ENCODE measurements around the gene SH3PXD2A. TPM values are rescaled to one million over a fixed set of nuclear protein-coding genes. Genes with fewer than 3 reads are reported as not detected.
A peak's percentile ranks its signal among the peaks of the same experiment; 100 is the strongest.

SH3PXD2A gene
- polyA plus RNA-seq, 1 donor, result 32.0 TPM

DNA sequence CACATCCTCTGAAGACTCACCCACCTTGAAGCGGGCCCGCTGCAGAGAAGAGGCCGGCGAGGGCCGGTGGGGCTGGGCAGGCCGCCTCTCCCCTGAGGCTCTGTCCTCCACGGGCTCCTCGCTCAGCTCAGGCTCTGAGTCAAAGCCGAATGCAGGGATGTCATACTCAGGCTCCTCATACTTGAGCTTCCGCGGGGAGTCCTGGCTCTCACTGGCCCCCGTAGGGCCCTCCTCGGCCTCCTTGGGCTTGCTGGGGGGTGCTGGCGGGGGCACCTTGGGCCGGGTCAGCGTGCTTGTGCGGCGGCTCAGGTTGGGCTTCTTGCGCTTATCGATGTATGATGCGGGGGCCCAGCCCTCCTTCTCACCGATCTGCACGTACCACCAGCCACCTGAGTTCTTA lies 252.0 kb downstream of the SH3PXD2A start:
- no peak for DNase-seq

DNA sequence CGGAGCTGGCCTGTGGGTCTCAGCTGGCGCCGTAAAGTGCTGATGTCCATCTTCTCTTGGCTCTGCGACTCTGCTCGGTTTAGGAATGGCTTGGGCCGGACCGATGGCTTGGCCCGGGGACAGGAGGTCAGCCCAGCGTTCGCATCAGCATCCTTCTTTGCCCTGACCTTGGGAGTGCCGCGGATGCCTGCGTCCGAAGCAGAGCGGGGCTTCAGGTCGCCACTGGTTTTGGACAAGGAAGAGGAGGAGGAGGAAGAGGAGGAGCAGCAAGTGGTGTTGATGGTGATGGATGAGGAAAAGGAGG lies 252.6 kb downstream of the SH3PXD2A start:
- DNase-seq, result no peak

DNA sequence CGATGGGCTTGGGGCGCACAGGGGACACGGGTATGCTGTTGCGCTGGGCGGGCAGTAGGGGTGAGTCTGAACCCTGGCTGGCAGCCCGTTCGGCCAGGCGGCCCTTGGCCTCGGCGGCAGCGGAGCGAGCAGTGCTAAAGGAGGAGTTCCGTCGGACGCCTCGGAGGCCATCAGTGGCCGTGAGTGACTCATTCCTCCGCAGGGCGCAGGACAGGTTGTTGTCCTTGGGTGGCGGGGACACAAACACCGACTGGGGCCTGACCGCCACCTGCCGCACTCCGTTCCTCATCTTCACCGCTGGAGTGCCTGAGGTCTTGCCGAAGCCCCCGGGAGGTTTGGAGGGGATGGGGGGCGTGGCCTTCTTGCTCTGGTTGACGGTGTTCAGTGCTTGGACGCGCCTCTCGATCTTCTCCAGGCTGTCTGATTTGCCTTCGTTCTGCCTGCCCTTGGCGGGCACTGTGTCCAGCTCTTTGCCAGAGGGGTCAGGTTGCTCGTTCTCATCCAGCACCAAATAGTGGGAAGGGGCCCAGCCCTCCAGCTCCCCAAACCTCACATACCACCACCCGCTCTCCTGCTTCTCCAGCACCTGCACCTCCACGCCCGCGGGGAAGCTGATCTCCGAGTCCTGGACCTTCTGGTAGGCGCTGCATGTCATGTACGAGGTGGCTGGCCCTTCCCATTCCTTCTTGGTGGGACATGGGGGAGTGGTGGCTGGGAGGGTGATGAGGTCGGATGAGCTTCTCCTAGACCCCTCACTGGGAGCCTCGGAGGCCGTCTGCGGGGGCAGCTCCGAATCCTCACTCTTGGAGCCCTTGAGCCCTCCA lies 253.1 kb downstream of the SH3PXD2A start:
- DNase-seq, result no peak

DNA sequence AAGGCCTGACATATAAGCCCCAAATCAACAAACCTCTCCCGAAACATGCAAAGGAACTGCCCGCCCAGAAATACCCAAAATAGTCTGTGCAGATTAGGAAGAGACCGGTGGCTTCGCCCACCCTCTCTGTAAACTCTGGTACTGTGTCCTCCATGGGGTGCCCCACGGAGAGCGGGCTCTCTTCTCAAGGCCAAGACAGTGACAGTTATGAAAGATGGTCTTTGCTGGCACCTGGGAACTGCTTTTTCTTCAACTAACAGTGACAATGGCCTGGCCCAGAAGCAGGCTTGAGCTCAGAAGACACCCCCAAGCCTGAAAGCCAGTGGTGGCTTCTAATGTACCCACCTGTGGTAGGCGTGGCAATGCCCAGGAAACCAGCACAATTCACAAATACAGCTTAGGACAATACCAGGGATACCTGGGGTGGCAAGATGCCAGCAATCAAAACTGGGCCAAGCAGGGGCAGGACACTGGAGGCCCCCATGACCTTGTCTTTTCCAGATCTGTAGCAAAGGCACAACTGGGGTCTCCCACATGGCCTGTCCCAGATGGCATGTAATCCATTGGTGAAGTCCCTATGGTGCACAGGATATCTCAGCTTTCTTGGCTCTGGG lies 254.3 kb downstream of the SH3PXD2A start:
- no peak for DNase-seq

DNA sequence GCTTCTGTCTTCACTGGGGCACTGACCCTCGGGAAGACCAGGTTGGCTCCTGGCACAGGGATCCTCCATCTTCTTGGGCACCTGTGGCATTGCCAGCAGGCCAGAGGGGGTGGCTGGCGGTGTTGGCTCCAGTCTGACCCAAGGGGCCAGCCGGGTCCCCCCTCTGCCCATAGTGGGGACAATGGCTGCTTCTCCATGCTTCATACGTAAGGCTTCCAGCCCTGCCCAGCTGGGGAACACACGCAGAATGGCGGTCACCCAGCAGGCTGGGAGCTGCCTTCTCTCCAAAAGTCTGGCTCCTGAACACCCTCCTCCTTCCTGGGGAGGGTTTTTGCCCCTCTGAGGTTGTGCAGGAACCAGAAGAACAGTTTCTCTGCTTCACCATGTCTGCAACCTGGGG lies 255.1 kb downstream of the SH3PXD2A start:
- no peak for DNase-seq

DNA sequence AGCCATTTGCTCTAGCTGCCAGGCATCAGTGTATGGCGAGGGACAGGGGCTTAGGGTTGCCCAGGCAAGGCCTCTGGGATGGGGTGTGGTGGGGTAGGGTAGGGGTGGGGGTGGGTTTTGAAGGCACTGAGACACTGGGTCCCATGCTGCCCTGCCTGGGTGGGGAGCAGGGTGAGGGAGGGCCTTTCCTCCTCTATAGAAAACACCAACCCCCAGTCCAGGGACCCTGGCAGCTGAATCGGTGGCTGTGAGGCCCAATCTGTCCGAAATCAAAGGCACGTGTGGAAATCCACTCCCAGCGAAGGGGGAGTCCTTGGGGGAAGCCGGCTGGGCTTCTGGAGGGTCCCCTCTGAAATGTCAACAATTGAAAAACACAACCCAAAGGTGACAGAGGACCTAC lies 255.5 kb downstream of the SH3PXD2A start:
- DNase-seq, result no peak

DNA sequence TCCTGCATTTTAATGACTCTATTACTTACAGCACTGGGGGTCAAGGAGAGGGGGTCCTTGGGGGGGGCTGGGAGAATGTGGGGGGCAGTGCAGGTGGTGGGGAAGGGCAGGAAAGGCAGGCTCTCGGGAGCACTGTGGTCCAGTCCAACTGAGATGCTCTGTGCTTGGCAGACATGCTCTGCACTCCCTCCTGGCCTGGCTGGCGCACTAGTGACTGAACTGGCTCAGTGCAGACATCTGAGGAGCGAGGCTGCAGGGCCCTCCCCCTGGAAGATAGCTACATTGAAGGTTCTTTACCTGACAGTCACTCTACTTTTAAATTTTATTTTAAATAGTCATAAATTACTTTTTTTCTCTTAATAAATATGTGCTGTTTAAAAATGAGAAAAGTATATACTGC lies 256.2 kb downstream of the SH3PXD2A start:
- no peak for DNase-seq

DNA sequence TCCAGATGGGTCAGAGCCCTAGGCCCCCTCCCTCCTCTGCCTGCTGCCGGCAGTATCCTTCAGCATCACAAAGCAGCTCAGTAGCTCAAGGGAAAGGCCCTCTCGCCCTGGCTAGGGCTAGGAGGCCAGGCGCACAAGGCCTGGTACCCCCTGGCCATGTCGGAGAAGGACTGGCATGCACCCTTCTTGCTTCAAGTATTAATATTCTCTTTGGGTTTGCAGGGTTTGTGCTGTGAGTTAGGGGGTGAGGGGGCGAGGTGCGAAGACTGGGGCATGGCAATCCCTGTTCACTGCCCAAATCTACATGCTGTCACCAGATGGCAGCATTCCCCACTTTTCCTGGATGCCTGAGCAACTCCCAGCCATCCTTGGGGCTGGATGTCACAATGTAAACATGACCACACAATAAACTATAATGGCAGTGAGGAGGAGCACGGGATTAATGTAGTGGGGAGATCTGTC lies 256.7 kb downstream of the SH3PXD2A start:
- peak; percentile 87 for DNase-seq

DNA sequence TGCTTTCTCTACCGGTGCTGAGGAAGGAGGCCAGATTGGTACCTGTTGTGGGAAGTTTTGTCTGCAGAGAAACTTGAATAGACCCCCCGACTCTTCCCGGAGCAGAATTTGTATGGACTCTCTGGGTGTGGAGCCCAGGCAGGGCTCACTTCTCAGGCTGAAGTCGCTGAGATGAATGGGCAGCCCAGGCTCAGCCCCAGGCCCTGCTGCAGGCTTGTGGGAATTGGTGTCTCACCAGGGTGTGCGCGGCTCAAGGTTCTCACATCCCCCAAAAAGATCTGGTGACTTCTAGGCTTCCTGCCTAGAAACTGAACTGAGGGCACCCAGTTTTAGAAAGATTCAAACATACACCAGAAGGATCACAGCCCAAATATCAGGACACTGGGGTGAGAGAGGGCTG lies 258.4 kb downstream of the SH3PXD2A start:
- DNase-seq, result no peak

DNA sequence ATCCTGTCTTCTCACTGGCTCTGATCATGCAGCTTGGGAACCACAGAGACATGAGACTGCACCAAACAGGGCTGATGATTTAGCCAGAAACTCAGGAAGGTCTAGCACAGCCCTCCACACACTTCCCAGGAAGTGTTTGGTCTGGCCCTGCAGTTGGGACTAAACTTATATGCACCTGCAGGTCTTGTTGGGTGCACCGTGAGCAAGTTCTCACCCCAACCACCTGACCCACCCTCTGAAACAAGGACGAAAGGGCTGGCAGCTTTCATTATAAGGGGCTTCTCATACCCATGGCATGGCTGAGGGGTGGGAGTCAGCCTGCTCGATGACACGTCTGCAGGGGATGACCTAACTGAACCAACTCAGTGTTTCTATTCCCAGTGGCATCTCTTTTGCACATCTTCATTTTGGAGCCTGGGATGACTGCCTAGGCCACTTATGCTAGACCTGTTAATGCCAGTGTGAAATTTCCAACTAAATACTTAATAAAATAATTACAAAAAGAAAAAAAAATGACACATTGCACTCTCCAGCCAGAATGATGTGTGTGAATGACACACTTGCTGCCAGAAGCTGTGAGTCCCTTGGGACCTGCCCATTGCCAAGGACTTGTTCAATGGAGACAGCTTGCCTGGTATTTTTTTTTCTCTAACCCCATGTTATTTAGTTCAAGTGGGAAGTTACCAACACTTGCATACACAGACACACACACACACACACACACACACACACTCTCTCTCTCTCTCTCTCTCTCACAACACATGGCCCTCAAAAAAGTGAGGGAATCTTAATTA lies 259.2 kb downstream of the SH3PXD2A start:
- DNase-seq, result no peak

DNA sequence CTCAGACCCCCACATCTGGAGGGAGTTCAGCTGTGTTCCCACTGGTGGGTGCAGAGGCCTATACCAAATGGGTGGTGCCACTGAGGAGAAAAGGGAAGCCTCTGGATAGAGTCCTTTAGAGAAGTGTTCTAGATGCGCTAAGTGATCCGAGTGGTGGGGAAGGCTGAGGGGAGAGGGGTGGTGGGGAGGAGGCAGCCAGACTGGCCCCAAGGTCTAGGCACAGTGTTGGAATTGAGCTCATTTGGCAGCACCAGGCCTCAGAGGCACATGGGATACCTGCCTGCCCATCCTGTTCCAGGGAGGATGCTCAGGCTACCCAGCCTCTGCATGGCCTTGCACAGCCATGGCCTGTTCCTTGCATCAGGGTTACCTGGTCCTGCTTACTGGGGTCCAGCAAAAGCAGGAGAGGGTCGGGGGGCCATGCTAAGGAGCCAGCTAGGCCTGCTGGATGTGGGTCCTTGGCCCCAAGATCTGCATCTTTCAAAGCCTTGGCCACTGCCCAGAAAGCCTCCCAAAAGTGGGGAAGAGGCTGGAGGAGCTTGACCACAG lies 262.3 kb downstream of the SH3PXD2A start:
- DNase-seq, result no peak

DNA sequence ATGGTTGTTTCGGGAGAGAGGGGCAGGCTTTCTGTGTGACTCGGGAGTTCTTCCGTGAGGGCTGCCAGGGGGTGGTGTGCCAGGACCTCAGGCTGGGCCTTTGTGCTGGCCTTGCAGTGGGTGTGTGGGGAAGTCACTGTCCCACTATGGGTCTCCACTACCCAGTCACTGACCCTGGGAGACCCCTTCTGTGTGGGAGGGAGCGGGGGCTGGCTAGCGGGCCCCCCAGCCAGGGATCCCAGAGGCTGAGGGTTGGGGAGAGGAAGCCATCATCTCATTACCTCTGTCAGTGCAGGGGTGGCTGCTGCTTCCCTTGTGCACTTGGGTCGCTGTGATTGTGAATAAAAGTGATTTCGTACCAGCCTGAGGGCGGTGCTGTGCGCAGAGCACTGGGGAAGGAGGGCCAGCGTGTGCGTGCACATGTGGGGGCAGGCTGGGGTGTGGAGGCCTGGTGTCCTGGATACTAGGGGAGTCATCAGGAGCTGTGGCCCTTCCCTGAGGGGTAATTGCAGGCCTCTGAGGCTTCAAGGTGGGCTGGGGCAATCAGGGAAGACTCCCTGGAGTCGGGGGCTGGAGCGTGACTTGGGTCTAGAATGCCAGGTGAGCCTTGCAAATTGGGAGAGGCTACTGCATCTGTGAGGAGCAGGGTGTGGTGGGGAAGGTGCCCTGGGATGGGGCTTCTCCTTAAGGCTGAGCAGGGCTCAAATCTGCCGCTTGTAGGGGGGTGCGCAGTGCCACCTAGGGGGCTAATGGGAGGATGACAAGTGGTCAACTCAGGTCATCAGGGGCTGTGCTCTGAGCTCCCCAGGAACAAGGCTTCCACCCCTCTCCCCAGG lies 263.0 kb downstream of the SH3PXD2A start:
- DNase-seq, result no peak

DNA sequence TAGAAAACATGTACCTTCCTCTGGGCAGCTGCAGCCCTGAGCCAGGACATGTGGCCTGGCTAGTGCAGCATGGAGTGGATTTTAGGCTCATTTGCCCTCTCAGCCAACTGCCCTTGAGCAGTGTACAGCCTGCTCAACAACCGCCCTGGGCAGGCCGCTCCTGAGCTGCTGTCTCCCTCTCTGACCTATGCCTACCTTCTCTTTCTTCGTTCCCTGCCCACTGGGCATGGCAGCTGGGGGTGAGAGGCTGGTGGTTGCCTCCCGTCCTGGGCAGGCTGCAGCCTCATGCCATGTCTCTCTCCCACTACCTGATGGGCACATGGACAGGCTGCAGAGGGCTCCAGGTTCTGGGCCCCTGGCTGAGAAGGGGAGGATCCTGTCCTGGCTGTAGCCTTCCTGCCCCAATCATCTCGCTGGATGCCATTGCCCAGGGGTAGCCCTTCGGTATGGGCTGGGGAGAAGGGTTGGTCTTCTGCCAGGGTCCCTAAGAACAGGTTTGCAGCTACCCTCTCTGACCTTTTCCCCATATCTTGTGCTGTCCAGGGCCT lies 264.6 kb downstream of the SH3PXD2A start:
- no peak for DNase-seq

DNA sequence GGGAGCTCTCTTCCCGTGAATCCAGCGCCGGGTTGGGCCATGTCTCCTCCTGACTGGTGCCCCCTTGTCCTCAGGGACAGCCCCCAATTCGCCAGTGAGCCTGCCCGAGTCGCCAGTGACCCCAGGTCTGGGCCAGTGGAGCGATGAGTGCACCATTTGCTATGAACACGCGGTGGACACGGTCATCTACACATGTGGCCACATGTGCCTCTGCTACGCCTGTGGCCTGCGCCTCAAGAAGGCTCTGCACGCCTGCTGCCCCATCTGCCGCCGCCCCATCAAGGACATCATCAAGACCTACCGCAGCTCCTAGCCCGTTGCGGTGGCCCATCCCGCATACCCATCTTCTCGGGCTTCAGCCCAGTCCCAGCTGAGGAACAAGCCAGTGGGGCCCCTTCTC lies 265.3 kb downstream of the SH3PXD2A start:
- no peak for DNase-seq

DNA sequence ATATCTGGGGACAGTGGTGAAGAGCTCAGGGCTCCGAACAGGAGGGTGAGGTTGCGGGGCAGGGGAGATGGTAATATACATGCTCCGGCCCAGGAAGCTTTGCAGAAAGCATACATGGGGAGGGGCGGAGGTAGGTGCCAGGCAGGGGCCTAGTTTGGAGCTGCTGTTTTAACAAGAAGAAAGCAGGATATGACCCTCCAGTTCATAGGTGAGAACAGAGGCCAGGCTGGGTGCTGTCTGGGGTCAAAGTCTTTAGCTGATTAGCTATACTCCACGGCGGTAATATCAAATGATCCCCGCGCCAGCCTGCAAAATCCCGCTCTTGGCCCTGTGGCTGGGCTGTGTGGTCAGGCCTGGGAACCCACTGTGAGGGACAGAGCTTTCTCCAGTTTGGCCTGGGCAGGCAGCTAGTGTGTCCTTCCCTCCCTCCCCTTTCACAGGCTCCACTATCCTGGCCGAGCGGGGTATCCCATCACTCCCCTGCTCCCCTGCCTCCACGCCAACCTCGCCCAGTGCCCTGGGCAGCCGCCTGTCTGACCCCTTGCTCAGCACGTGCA lies 266.2 kb downstream of the SH3PXD2A start:
- no peak for DNase-seq

DNA sequence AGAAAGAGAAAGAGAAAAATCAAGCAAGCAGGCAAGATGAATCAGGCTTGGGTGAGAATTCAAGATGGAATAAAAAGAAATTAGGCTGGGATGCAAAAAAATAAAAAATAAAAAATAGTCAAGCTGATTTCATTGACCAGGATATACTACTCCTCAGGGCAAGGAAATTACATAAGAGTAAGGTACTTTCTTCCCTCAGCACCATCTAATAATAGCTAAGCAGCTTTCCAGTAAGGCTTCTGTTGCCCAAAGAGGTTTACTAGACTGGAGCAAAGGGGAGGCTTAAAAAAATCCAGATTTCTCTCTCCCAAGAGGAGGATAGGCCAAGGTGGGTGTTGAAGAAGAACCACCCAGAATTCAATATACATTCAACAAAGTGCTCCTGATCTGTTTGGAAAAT lies 268.3 kb downstream of the SH3PXD2A start:
- no peak for DNase-seq

DNA sequence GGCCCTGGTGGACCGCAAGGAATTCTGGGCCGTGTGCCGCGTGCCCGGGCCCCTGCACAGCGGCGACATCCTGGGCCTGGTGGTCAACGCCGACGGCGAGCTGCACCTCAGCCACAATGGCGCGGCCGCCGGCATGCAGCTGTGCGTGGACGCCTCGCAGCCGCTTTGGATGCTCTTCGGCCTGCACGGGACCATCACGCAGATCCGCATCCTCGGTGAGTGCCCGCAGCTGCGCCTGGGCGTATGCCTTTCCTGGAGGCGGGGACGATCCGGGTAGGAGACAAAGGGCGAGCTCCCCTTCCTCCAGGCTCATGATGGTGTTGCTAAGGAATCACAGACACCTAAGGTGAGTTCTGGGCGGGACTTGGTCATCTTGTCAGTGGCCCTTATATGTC lies 270.4 kb downstream of the SH3PXD2A start:
- no peak for DNase-seq

DNA sequence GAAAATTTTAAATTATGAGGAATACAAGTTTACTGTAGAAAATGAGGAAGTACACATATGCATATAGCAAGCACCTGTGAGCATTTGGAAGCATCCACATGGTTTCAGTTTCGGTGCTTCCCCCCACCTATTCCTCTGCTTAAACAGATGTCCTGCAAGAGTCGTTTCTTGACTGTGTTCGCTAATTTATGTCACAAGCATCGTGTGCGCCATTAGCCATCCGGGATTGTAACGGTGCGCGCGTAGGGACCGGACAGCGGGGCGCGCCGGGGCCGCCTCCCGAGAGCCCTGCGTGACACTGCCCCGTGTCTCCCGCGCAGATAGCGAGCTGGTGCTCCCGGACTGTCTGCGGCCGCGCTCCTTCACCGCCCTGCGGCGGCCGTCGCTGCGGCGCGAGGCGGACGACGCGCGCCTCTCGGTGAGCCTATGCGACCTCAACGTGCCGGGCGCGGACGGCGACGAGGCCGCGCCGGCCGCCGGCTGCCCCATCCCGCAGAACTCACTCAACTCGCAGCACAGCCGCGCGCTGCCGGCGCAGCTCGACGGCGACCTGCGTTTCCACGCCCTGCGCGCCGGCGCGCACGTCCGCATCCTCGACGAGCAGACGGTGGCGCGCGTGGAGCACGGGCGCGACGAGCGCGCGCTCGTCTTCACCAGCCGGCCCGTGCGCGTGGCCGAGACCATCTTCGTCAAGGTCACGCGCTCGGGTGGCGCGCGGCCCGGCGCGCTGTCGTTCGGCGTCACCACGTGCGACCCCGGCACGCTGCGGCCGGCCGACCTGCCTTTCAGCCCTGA lies 271.0 kb downstream of the SH3PXD2A start:
- no peak for DNase-seq

DNA sequence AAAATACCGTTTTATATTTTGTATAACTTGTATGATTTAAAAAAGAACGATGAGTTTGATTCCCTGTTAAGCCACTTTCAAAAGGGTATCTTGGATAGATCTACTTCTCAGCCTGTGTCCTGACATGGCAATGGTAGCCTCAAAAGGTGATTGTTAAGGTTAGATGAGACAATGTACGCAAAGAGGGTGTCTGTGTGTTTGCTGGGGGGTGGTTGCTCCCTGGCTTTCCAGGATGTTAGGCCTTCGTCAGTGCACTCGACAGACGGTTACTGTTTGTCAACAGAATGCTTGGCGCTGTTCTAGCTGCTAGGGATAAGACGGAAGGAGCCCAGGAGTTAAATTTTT lies 271.5 kb downstream of the SH3PXD2A start:
- DNase-seq, result no peak

DNA sequence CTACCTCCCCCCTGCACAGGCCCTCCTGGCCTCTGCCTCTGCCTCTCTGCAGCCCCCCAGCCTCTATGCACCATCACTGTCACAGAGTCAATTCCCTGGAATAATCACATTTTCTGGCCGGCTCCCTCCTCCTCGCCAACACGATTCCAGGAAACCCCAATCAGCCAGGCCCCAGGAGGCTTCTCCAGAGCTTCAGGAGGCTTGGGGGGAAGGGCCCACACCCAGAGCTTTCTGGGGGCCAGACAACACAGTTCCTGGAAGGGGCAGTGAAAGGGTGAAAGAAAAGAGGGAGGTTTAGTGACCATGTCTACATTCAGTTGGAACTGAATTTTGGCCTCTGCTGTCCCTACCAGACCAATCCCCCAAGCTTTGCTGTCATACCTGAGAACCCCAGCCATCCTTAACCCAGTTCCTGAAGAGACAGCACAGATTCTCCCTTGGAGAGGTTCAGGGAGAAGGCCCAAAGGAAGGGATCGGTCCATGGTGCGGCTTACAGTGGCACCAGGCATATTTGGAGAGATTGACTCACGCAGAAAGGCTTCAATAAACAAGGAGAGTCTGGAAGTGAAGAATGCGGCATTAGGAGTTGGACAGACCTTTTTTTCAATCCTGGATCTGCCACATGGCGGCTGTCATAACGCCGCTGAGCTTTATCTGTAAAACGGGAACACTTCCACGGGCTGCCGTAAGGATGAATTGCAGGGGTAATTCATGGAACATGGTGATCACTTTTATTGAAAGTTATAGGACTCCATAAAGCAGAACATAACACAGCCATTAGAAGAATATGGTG lies 272.8 kb downstream of the SH3PXD2A start:
- DNase-seq, result no peak
